Choroid plexus epithelial cell (primary cell): Measurements from ENCODE around the gene CNPPD1.

ENCODE experiments used
- DNase-seq: peaks from one replicate; pipeline ENCODE4 v3.0.0-alpha.2; 2010; ENCODE audit warnings: low read depth
- H3K4me3 ChIP-seq: 2 replicates; pipeline ENCODE4 v1.5.1; 2011; ENCODE audit warnings: low read depth, mild to moderate bottlenecking, control low read depth, low read length, moderate library complexity
- TF ChIP-seq, protein P1 (sequence below): conservative IDR thresholded peaks from 2 replicates; pipeline ENCODE4 v1.5.1; 2011; ENCODE audit warnings: low read depth, mild to moderate bottlenecking, control low read depth, inconsistent platforms, low read length, moderate library complexity

The CNPPD1 gene

DNA sequence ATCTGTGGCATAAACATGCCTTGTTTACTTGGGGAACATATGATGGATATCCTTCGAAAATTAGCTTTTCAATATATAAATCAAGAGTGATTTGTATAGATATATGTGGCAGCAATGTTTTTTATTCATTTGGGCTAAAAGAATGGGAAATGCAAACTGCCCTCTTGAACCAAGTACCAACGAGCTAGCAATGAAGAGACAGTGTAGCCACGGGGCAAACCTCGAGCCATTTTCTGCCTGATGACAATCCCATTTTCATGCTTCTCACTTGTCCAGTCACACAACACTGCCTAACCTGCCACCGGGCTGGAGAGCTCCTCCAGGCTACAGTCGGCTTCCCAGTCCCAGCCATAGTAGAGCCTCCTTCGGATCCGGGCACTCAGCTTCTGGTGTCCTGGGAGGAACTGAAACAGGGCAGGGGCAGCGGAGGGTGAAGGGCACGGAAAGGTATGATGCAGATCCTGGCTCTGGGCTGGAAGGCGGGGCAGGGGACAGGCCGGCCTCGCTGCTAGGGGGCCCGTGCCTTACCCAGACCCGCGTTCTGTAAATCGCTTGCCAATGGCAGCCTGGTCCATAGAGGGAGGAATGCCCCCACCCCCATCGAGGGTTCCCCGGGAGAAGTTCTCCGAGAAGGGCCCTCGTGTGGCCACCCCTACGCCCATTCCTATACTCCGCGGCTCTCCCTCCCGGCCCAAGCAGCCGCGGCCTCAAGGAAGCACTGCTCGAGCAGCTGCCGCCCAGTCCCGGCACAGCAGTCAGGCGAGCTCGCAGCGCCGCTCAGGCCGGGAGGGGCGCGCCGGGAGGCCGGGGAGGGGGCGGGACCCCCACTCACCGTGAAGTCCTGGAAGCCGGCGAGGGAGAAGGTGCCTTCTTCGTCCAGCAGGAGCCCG, 552 bp downstream of the CNPPD1 start:
- DNase-seq = peak; percentile 50
- H3K4me3 ChIP-seq = peak overlapping the region; percentile 67
- TF ChIP-seq, protein P1, sequence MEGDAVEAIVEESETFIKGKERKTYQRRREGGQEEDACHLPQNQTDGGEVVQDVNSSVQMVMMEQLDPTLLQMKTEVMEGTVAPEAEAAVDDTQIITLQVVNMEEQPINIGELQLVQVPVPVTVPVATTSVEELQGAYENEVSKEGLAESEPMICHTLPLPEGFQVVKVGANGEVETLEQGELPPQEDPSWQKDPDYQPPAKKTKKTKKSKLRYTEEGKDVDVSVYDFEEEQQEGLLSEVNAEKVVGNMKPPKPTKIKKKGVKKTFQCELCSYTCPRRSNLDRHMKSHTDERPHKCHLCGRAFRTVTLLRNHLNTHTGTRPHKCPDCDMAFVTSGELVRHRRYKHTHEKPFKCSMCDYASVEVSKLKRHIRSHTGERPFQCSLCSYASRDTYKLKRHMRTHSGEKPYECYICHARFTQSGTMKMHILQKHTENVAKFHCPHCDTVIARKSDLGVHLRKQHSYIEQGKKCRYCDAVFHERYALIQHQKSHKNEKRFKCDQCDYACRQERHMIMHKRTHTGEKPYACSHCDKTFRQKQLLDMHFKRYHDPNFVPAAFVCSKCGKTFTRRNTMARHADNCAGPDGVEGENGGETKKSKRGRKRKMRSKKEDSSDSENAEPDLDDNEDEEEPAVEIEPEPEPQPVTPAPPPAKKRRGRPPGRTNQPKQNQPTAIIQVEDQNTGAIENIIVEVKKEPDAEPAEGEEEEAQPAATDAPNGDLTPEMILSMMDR = no peak

DNA sequence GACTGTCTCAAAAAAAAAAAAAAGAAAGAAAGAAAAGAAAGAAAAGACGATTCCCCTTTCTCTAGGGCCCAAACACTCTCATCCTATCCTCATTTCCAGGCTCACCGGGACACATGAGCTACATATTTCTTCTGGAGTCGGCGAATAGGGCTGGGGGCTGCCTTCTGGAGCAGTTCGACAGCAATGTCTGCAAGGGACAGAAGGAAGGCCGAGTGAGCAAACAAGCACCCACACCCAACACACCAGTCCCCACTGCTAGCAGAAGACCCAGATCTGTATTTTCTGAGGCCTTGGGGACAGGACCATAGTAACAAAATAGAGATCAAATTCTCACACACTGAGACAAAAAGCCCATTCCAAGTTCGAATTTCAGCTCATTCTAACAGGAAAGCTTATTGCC, 1.2 kb downstream of the CNPPD1 start:
- no peak for DNase-seq
- no peak overlapping the region for H3K4me3 ChIP-seq
- TF ChIP-seq, protein P1 = no peak

DNA sequence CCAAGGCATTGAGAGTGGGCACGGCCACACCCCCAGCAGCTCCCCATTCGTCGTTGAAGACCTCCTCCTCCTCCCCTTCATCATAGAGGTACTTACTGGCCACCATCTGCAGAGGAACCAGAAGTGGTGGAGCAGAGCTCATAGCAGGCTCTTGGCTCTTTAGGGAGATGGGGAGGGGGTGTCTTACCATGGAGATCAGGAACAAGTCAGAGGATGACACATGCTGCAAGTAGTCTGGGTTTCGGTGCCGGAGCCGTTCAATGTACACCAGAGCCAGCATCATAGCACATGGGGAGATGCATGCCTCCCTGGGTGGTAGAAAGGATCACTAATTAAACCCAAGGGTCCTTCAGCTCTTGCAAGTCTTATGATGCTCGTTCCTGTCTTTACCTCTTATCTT, 1.9 kb downstream of the CNPPD1 start:
- H3K4me3 ChIP-seq = no peak overlapping the region
- TF ChIP-seq, protein P1 = no peak
- DNase-seq = no peak

DNA sequence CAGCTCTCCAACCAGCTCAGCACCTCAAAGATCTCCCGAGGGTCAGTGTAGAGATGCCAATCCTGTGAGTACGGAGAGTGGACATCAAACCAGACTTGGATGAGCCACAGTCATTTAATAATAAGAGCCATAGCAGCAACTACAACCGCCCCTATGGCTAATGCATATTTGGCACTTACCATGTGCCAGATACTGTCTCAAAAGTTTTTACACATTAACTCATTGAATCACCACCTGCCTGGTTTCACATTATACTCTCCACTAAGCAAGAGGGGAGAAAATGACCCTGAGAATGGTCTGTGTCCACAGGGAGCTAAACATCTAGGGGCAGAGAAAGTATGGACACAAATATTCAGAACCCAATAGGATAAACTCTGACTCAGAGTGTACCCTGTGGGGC, 2.6 kb downstream of the CNPPD1 start:
- no peak overlapping the region for H3K4me3 ChIP-seq
- no peak for DNase-seq
- TF ChIP-seq, protein P1 = no peak

DNA sequence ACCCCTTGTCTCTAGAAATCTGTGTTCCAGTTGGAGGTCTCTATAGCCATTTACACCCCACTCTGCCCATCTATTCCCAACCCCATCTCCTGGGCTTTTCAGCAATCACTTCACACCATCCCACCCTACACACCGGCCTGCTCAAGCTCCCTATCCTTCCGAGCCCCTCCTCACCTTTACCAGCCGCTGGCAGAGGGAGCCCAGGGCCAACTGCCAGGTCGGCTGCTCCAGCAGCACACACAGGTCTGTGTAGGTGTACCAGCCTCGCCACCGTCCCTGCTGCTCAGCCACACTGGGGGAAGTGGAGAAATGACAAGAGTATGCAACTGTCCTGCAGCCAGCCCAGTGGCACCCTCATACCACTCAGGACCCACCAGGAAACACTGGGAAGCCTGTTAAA, 3.5 kb downstream of the CNPPD1 start:
- no peak for DNase-seq
- TF ChIP-seq, protein P1 = no peak
- no peak overlapping the region for H3K4me3 ChIP-seq

DNA sequence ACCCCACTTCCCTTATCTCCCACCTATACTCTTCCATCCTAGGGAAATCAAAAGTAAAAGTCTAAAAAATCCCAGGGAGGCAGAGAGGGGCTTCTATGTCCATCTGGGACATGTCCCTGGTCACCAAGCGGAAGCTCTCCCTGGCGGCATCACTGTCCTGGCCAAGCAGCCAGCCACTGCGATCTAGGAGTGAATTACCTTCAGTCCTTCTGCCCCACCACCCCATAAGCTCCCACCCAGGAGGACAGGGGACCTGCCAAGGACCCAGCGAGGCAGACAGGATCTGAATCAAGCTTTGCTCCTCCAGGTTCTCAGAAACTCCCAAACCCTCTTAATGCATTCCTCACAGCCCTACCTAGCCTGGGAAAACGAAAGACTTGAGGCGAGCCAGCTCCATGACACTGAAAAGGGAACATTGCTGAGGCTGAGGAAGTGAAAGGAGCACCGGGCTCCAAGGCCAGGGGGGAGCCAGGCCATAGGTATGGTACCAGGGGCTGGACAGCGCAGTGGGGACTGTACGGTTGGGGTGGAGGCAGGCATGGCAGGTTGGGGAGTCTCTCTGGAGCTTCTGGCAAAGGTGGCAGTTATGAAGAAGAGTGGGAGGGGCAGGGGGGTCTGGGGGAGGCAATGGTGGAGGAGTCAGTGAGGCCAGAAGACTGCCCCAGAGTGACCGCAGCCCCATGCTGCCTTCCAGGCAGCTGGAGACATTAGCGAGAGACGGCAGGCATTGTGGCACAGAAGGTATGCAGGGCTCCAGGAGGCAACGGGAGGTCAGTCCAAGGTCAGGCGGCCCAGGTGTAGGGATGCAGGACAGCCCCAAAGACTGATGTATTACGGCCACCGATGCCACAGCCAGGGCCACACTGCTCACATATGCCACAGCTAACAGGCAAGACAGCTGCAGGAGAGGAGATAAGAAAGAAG, 4.2 kb downstream of the CNPPD1 start:
- H3K4me3 ChIP-seq = no peak overlapping the region
- DNase-seq = no peak

More for the DNA sequence above, 4.2 kb downstream of the CNPPD1 start:
- TF ChIP-seq, protein P1 = no peak
